22Rv1 (cell line): ENCODE results near the gene CLDN14.

ENCODE experiments used
- ZFX ChIP-seq: fragments of 450-650 bp; IDR thresholded peaks from 2 replicates; pipeline ENCODE4 v1.6.1; 2017; ENCODE audit warnings: antibody characterized with exemption, borderline replicate concordance
- TF ChIP-seq, protein P1 (sequence below): fragments of 450-650 bp; IDR thresholded peaks from 2 replicates; pipeline ENCODE4 v1.5.1; 2017; ENCODE audit warnings: mild to moderate bottlenecking

DNA sequence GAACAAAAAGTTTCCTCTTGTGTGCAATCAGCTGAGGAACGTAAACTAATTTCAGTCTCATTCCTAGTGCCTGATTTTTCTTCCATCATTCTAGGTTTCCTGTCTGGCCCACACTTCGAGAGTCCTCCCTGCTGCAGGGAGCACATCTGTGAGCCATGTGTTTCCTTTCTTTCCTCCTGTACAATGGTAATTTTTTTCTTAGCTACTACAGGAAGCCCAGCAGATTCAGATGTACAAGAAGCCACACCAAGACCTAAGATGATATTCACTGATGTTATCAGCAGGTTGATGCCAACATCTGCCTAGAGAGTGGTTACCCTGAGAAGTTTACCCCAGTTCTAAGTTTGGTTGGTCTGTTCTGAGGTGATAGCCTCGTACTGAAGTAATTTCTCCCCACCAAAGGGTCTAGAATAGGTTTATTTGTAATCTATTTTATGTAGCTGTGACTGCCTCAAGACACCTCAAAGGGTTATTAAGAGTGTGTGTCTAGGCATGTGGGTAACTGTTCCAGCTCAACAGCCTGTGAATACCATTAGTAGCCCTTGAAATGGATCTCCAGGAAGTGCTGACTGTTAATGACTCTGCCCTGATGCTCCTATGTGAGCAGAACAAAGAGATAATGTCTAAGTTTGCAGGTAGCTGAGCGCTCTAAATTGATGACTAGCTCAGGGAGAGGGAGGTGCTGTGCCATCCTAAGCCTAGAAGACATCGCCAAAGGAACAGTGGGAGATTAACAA lies 31.7 kb upstream of the CLDN14 start:
- TF ChIP-seq, protein P1, sequence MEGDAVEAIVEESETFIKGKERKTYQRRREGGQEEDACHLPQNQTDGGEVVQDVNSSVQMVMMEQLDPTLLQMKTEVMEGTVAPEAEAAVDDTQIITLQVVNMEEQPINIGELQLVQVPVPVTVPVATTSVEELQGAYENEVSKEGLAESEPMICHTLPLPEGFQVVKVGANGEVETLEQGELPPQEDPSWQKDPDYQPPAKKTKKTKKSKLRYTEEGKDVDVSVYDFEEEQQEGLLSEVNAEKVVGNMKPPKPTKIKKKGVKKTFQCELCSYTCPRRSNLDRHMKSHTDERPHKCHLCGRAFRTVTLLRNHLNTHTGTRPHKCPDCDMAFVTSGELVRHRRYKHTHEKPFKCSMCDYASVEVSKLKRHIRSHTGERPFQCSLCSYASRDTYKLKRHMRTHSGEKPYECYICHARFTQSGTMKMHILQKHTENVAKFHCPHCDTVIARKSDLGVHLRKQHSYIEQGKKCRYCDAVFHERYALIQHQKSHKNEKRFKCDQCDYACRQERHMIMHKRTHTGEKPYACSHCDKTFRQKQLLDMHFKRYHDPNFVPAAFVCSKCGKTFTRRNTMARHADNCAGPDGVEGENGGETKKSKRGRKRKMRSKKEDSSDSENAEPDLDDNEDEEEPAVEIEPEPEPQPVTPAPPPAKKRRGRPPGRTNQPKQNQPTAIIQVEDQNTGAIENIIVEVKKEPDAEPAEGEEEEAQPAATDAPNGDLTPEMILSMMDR, result no peak
- TF ChIP-seq ZFX, result no peak
